CD14-positive monocyte (primary cell): ENCODE measurements around the gene CDC14A. TPM values are rescaled to one million over a fixed set of nuclear protein-coding genes. Genes with fewer than 3 reads are reported as not detected.
A peak's percentile ranks its signal among the peaks of the same experiment; 100 is the strongest.

Experiments
- DNase-seq, 3 donors: peaks; one replicate each; pipeline ENCODE4 v3.0.0-alpha.2; 2011 to 2022
- H2AFZ ChIP-seq: 2 replicates; pipeline ENCODE4 v1.6.0; 2012; ENCODE audit warnings: mild to moderate bottlenecking, low read depth, low read length, inconsistent platforms; ENCODE audit not compliant: insufficient read depth, poor library complexity, severe bottlenecking
- H3K27ac ChIP-seq, 2 donors: 1 replicate in 1 of 2; 2 replicates in 1 of 2; pipeline ENCODE4 v1.5.1; 2012 to 2013; ENCODE audit warnings: low read length in 2 of 2, control low read depth in 1 of 2, inconsistent platforms in 1 of 2, low read depth in 1 of 2, mild to moderate bottlenecking in 1 of 2
- H3K27me3 ChIP-seq, 2 donors: one replicate each; pipeline versions ENCODE4 v1.6.0 to v1.6.1; 2011 to 2013; ENCODE audit warnings: low read length in 2 of 2; ENCODE audit not compliant: control insufficient read depth in 2 of 2, insufficient read depth in 2 of 2
- H3K36me3 ChIP-seq, 2 donors: replicated peaks in 1 of 2; 1 replicate in 1 of 2; 2 replicates in 1 of 2; pipeline versions ENCODE4 v1.5.1 to v1.6.1; 2012 to 2013; ENCODE audit warnings: low read length in 2 of 2, control low read depth in 1 of 2, inconsistent platforms in 1 of 2, mild to moderate bottlenecking in 1 of 2; ENCODE audit not compliant: insufficient read depth in 2 of 2, control insufficient read depth in 1 of 2
- H3K4me1 ChIP-seq, 2 donors: 1 replicate in 1 of 2; 2 replicates in 1 of 2; pipeline versions ENCODE4 v1.5.1 to v1.6.1; 2012 to 2013; ENCODE audit warnings: low read length in 2 of 2, control low read depth in 1 of 2, inconsistent platforms in 1 of 2, mild to moderate bottlenecking in 1 of 2, moderate library complexity in 1 of 2; ENCODE audit not compliant: insufficient read depth in 2 of 2, control insufficient read depth in 1 of 2
- H3K4me2 ChIP-seq: replicated peaks from 2 replicates; pipeline ENCODE3; 2012; ENCODE audit warnings: low read length, moderate library complexity, mild to moderate bottlenecking; ENCODE audit not compliant: poor library complexity, severe bottlenecking; ENCODE audit errors: extremely low read depth
- H3K4me3 ChIP-seq, 3 experiments: fragments of 200-600 bp in 1 of 3; sonication (generic) in 1 of 3; replicated peaks in 1 of 3; 1 replicate in 2 of 3; 2 replicates in 1 of 3; pipeline ENCODE4 v1.5.1; 2011 to 2013; ENCODE audit warnings: low read length in 3 of 3, mild to moderate bottlenecking in 3 of 3, control low read depth in 2 of 3, low read depth in 2 of 3, inconsistent platforms in 1 of 3, moderate library complexity in 1 of 3
- H3K79me2 ChIP-seq: 2 replicates; pipeline ENCODE4 v1.6.0; 2012; ENCODE audit warnings: mild to moderate bottlenecking, control low read depth, inconsistent platforms, low read length, moderate library complexity; ENCODE audit not compliant: insufficient read depth
- H3K9ac ChIP-seq: 2 replicates; pipeline ENCODE4 v1.6.0; 2017; ENCODE audit warnings: low read length, mild to moderate bottlenecking; ENCODE audit not compliant: insufficient read depth, poor library complexity, severe bottlenecking
- H3K9me3 ChIP-seq, 2 donors: replicated peaks in 1 of 2; 1 replicate in 1 of 2; 2 replicates in 1 of 2; pipeline versions ENCODE4 v1.5.1 to v1.6.1; 2012 to 2013; ENCODE audit warnings: low read length in 2 of 2, control low read depth in 1 of 2; ENCODE audit not compliant: control insufficient read depth in 1 of 2, insufficient read depth in 1 of 2
- H4K20me1 ChIP-seq: 2 replicates; pipeline ENCODE4 v1.6.0; 2012; ENCODE audit warnings: mild to moderate bottlenecking, low read length, control low read depth, moderate library complexity; ENCODE audit not compliant: insufficient read depth
- H3K27ac Mint-ChIP-seq, 7 donors: one replicate each; pipeline ENCODE4 v1.8.0; 2020; ENCODE audit warnings: mild to moderate bottlenecking in 7 of 7, mixed read lengths in 7 of 7, moderate library complexity in 6 of 7, inconsistent platforms in 2 of 7
- H3K27me3 Mint-ChIP-seq, 3 donors: one replicate each; pipeline ENCODE4 v1.8.0; 2021 to 2022; ENCODE audit warnings: low read depth in 3 of 3, mild to moderate bottlenecking in 3 of 3, mixed read lengths in 3 of 3, moderate library complexity in 3 of 3, inconsistent platforms in 1 of 3
- H3K36me3 Mint-ChIP-seq, 2 donors: one replicate each; pipeline ENCODE4 v1.8.0; 2020; ENCODE audit warnings: mixed read lengths in 2 of 2, inconsistent platforms in 1 of 2, mild to moderate bottlenecking in 1 of 2
- H3K4me1 Mint-ChIP-seq: one replicate; pipeline ENCODE4 v1.8.0; 2020; ENCODE audit warnings: mild to moderate bottlenecking, mixed read lengths
- H3K4me3 Mint-ChIP-seq, 2 donors: one replicate each; pipeline ENCODE4 v1.8.0; 2020; ENCODE audit warnings: mild to moderate bottlenecking in 2 of 2, mixed read lengths in 2 of 2, moderate library complexity in 1 of 2
- H3K9me3 Mint-ChIP-seq, 7 donors: one replicate each; pipeline ENCODE4 v1.8.0; 2020 to 2022; ENCODE audit warnings: mixed read lengths in 7 of 7, mild to moderate bottlenecking in 6 of 7, moderate library complexity in 6 of 7, inconsistent platforms in 2 of 7
- CTCF ChIP-seq: fragments of 200-600 bp; IDR thresholded peaks from one replicate; pipeline ENCODE4 v1.8.0; 2022; ENCODE audit warnings: antibody characterized with exemption, mild to moderate bottlenecking
- whole genome bisulfite sequencing: methylation state at CpG from one replicate; pipeline ENCODE4 v1.1.5; 2013; ENCODE audit warnings: missing lambda C conversion rate; ENCODE audit not compliant: insufficient coverage; 5-methylcytosine and 5-hydroxymethylcytosine counted together
- intact Hi-C, 2 donors: fragments of 100-400 bp; cut with micrococcal nuclease; formaldehyde crosslinking; loops; one replicate each; pipeline versions ENCODE4 v1.15.0 to v1.15.1; 2023
- polyA minus RNA-seq: library from RNA; depleted of rRNA, polyadenylated mRNA; stranded (reverse); fragments of >200 nt; gene quantifications from 2 replicates; pipeline ENCODE4 v1.2.3, GENCODE V29; 2012
- polyA plus RNA-seq, 3 donors: library from polyadenylated mRNA; depleted of rRNA in 1 of 3; unstranded in 2 of 3; stranded (reverse) in 1 of 3; fragments of 300-500 nt in 2 of 3; fragments of >200 nt in 1 of 3; fragmentation: Illumina TruSeq in 2 of 3; gene quantifications; 1 replicate in 2 of 3; 2 replicates in 1 of 3; pipeline ENCODE4 v1.2.3, GENCODE V29; 2012 to 2021
- total RNA-seq, 12 experiments: library from RNA in 1 of 12; stranded (reverse) in 1 of 12; fragments of 120-200 nt in 1 of 12; gene quantifications; one replicate each; pipeline ENCODE4 v1.2.4 and lab custom pipeline; 2013 to 2026; ENCODE audit warnings: mixed read lengths in 6 of 12, inconsistent platforms in 1 of 12

CDC14A gene
- 14.7 TPM for total RNA-seq (2013)
- 1 to 10 TPM; 4.2 to 9.2 (median 6.1) TPM for polyA plus RNA-seq
- polyA minus RNA-seq: 14.0 and 16.6 TPM in 2 replicates
- total RNA-seq (lab: John Stamatoyannopoulos, UW): 13.5 to 36.7 (median 27.2) reads per million in 11 experiments

- Histone ChIP-seq H3K9ac (peak within 1 kb of the TSS; percentile 84), H3K27ac (peak within 1 kb of the TSS; percentile 76 to 91), H3K9me3 (no peaks in the 10 kb centered on the region), H3K79me2 (peaks cover 50% of the 10 kb centered on the region), H3K36me3 (peaks cover 0 to 7% of the 10 kb centered on the region in 2 donors), H4K20me1 (peaks cover 30% of the 10 kb centered on the region), H3K4me3 (peak within 1 kb of the TSS; percentile 81 to 98 (median 97)), H3K4me2 (peak within 1 kb of the TSS; percentile 97), H3K27me3 (no peaks in the 10 kb centered on the region), H3K4me1 (peaks cover 33 to 53% of the 10 kb centered on the region in 2 donors), H2AFZ (peak within 1 kb of the TSS; percentile 85)
- TF ChIP-seq CTCF: no peak
- Mint-ChIP-seq H3K9me3 (no peaks in the 10 kb centered on the region), H3K27ac (peak within 1 kb of the TSS; percentile 90 to 97 (median 94)), H3K36me3 (peaks cover 15 to 16% of the 10 kb centered on the region in 2 donors), H3K4me3 (peak within 1 kb of the TSS; percentile 98), H3K4me1 (peaks cover 55% of the 10 kb centered on the region), H3K27me3 (peaks cover 0 to 6% (median 0%) of the 10 kb centered on the region in 3 donors)
- intact Hi-C loops: loop anchor here (5.0 to 10.0 kb wide), 2 partner anchors 85 to 88 kb away; partner anchors contain the start of gene RTCA (in 2 of the 2)
- under 1% methylated on average over 59 of the region's 65 CpGs for WGBS
- DNase-seq: peak; percentile 76 to 81 (median 78)
These were observed at the start of gene CDC14A for GRCh38 chr1:100352267-100353070. Gene CDC14A, plus strand, starts transcription at chr1:100352506. Its CDS starts 449 bp downstream, at chr1:100352955.

- Histone ChIP-seq H3K4me1 (no peaks in the 10 kb centered on the region), H3K36me3 (no peaks in the 10 kb centered on the region), H4K20me1 (no peaks in the 10 kb centered on the region), H3K9ac (no peak overlapping the region), H3K27me3 (no peaks in the 10 kb centered on the region), H2AFZ (no peak overlapping the region), H3K9me3 (no peaks in the 10 kb centered on the region), H3K79me2 (no peaks in the 10 kb centered on the region), H3K27ac (no peak overlapping the region), H3K4me2 (no peak overlapping the region), H3K4me3 (no peak overlapping the region)
- Mint-ChIP-seq H3K36me3 (no peaks in the 10 kb centered on the region), H3K4me3 (no peak overlapping the region), H3K27ac (no peak overlapping the region), H3K4me1 (peaks cover 7% of the 10 kb centered on the region), H3K9me3 (no peaks in the 10 kb centered on the region), H3K27me3 (peaks cover 0 to 1% (median 0%) of the 10 kb centered on the region in 3 donors)
- intact Hi-C loops: no loop called here
- DNase-seq: no peak
- TF ChIP-seq CTCF: no peak
- WGBS: no CpG with 5 or more reads among the region's 2 CpGs
These were observed 49.6 kb upstream of the CDC14A start for GRCh38 chr1:100302739-100303138.
